Fibroblast of skin of scalp (primary cell): Measurements from ENCODE around the gene EFHD2.
"Not testable (repeated sequence)": the region's sequence is repeated elsewhere in the genome, so short reads cannot be mapped to it uniquely, and the experiment has no call there.

Experiments used
- DNase-seq: peaks from one replicate; pipeline ENCODE4 v3.0.0-alpha.2; 2013

EFHD2 gene

GRCh38 chr1:15412175-15412800, 2.6 kb downstream of the EFHD2 start:
- no peak for DNase-seq

- DNase-seq = no peak
These were observed 3.2 kb downstream of the EFHD2 start for GRCh38 chr1:15412843-15413242.

- no peak for DNase-seq
These were observed 4.1 kb downstream of the EFHD2 start for GRCh38 chr1:15413563-15414444.

GRCh38 chr1:15414445-15414983, 4.8 kb downstream of the EFHD2 start:
- DNase-seq = no peak

GRCh38 chr1:15417059-15417934, 7.6 kb downstream of the EFHD2 start:
- DNase-seq = peak; percentile 52

- peak; percentile 19 for DNase-seq
These were observed 9.3 kb downstream of the EFHD2 start for GRCh38 chr1:15418806-15419515.

GRCh38 chr1:15420853-15421465, 11.3 kb downstream of the EFHD2 start:
- DNase-seq = no peak

- no peak for DNase-seq
These were observed 13.2 kb downstream of the EFHD2 start for GRCh38 chr1:15422871-15423270.

- DNase-seq = no peak
These were observed 13.8 kb downstream of the EFHD2 start for GRCh38 chr1:15423355-15424077.

- no peak for DNase-seq
These were observed 14.5 kb downstream of the EFHD2 start for GRCh38 chr1:15424146-15424667.

- DNase-seq = no peak
These were observed 15.3 kb downstream of the EFHD2 start for GRCh38 chr1:15424981-15425380.

- no peak for DNase-seq
These were observed 15.8 kb downstream of the EFHD2 start for GRCh38 chr1:15425521-15425920.

- DNase-seq = no peak
These were observed 16.3 kb downstream of the EFHD2 start for GRCh38 chr1:15425958-15426357.

GRCh38 chr1:15426492-15427279, 17.0 kb downstream of the EFHD2 start:
- peak; percentile 37 for DNase-seq

- no peak for DNase-seq
These were observed 17.6 kb downstream of the EFHD2 start for GRCh38 chr1:15427280-15427666.

GRCh38 chr1:15428252-15428651, 18.6 kb downstream of the EFHD2 start:
- DNase-seq = not testable (repeated sequence)

- no peak for DNase-seq
These were observed 19.2 kb downstream of the EFHD2 start for GRCh38 chr1:15428815-15429435.

GRCh38 chr1:15429701-15430149, 20.0 kb downstream of the EFHD2 start:
- DNase-seq = no peak
